Measurements from ENCODE around the gene RCVRN. TPM values are rescaled to one million over a fixed set of nuclear protein-coding genes. Genes with fewer than 3 reads are reported as not detected.

Gene RCVRN
- total RNA-seq, 1 experiment from 2014 or later = not detected

DNA sequence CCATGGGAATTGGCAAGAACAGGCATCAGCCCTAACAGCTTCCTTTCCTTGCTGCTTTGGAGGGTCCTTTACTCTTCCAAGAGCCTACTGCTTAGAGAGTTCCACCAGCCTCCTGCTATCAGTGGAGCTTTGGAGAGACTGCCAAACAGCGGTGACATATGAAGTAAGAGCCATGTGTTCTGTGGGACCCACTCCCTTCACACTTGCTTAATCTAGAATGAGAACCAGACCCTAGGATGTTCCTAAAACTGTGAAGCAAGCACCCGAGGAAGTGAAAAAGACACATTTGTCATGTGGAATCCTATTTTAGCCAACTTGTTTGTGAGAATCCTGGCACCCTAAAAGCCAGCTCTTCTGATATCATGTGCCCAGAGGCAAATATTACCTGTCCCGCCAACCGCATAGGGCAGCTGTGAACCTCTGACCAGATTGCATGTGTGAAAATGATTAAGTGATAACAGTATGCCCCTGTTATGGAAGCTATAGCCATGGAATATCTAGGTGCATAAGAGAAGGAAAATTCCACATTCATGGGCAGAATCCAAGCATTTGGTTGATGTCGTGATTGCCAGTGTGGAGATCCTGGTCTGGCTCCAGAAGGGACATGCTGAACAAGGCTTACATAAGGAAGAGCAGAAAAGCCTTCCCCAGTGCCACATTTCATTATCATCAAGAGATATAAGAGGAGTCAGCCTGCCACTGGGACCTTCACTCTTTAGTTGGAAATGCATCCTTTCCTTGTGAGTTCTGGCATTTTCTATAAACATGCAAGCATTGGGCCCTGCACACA, 18.7 kb downstream of the RCVRN start:
- Histone ChIP-seq H3K9me3 (peaks cover 28% of the 10 kb centered on the region), H3K36me3 (no peaks in the 10 kb centered on the region), H3K4me3 (no peak overlapping the region), H3K27me3 (no peaks in the 10 kb centered on the region)
- DNase-seq = no peak

DNA sequence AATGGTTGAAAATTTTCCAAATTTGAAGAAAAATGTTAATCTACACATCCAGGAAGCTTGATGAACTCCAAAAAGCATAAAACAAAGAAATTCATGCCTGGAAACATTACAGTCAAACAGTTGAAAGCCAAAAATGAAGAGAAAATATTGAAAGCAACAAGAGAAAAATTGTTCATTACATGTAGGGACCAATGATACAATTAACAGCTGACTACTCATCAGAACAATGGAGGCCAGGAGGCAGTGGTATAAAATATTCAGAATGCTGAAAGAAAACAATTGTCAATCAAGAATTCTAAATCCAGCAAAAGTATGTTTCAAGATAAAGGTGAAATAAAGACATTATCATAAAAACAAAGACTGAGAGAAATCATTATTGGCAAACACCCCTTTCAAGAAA, 21.6 kb downstream of the RCVRN start:
- Histone ChIP-seq H3K9me3 (peaks cover 28% of the 10 kb centered on the region), H3K27me3 (no peaks in the 10 kb centered on the region), H3K4me3 (no peak overlapping the region), H3K36me3 (no peaks in the 10 kb centered on the region)
- DNase-seq = no peak

DNA sequence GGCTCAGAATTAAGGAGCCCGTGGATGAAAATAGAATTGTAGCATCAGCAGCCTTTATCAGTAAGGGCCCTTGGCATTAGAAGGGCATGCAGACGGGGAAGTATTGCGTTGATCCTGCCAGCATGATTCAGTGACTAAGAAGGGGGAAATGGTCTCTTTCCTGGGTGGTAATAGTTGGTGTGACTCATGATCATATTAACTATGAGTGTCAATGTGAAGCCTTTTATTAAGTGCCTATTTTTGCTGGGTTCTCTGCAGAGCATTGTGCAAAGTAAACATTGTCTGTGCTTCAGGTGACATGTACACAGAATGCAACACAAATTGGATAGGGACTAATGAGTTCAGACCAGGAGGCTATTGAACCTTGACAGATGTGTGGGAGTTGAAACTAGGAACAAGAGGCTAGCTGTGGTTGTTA, 24.5 kb downstream of the RCVRN start:
- Histone ChIP-seq H3K36me3 (no peaks in the 10 kb centered on the region), H3K27me3 (no peaks in the 10 kb centered on the region), H3K4me3 (no peak overlapping the region), H3K9me3 (peaks cover 28% of the 10 kb centered on the region)
- DNase-seq = peak; percentile 75

DNA sequence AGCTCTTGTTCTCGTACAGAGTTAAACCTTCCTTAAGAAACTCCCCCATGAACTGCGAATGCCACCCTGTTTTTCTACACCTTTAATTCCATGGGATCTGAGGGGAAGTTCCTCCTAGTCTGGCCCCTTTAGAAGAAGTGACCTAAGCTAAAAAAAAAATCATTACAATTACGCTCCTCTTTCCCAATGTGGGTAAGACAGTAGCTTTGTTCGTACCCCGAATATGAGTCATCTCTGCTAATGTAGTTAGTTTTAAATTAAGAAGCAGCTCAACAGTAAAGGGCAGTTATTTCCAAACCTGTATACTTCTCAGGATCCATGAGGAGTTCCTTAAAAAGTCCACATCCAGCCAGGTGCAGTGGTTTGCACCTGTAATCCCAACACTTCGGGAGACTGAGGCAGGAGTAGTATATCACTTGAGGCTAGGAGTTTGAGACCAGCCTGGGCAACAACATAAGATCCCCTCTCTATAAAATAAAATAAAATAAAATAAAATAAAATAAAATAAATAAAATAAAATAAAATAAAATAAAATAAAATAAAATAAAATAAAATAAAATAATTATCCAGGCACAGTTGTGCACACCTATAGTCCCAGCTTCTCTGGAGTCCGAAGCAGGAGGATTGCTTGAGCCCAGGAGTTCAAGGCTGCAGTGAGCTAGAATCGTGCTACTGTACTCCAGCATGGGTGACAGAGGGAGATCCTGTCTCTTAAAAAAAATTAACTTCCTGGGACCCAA, 26.1 kb downstream of the RCVRN start:
- no peak overlapping the region for H3K4me3 ChIP-seq
- no peak for DNase-seq
- peaks cover 17% of the 10 kb centered on the region for H3K9me3 ChIP-seq
- no peaks in the 10 kb centered on the region for H3K36me3 ChIP-seq
- no peaks in the 10 kb centered on the region for H3K27me3 ChIP-seq

DNA sequence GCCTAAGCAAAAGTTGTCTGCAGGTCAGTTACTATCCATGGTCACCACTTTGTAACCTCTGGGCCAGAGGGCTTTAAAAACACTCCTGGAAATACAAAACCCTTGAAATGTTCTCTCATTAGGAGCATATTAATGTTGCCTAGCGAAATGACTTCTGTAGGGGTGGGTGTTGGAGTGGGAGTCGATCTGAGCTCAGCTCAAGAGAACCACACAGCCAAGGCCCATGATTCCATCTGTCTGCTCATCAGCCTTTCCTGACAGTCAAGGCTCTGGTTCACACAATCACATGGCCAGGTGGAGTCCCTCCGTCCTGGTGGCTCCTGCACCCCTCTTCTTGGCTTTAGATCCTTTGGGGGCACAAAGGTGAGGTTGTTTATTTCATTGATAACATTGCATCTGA, 26.7 kb downstream of the RCVRN start:
- Histone ChIP-seq H3K9me3 (peaks cover 11% of the 10 kb centered on the region), H3K27me3 (no peaks in the 10 kb centered on the region), H3K4me3 (no peak overlapping the region), H3K36me3 (no peaks in the 10 kb centered on the region)
- no peak for DNase-seq

DNA sequence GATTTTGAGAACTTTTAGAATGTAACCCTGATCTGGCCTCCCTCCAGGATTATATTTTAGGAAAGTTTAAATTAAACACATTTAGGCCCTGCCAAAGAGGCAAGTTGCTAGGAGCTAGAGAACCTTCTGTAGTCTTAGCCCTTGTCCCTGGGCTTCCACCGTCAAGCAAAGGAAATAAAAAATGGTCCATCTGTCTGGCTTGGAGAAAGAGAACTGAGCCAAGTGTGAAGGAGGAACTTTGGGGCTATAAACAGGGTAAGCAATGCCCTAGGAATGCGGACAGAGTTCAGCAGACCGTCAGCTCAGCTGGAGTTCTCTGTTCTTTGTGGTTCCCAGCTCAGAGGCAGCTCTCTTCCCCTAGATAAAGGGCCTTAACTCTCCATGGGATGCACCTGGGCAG, 29.6 kb downstream of the RCVRN start:
- Histone ChIP-seq H3K36me3 (no peaks in the 10 kb centered on the region), H3K4me3 (no peak overlapping the region), H3K9me3 (no peaks in the 10 kb centered on the region), H3K27me3 (no peaks in the 10 kb centered on the region)
- peak; percentile 86 for DNase-seq

DNA sequence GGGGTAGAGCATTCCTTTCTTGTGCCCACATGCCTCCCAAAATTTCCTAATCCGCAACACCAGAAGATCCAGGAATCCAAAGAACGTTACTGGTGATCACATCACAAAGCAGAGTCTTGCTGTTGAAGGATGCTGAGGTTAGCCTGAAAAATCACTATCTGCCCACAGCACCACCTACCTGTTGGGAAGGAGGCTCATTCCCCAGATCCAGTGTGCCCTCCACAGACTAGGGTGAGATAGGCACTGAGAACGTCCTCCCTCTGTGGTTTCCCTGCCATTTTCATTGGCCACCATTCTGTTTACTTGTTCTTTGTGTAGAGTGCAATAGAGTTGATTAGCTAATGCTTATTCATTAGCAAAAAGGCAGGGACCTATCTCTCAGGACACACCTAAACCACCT, 30.3 kb downstream of the RCVRN start:
- H3K9me3 ChIP-seq = no peaks in the 10 kb centered on the region
- DNase-seq = no peak
- H3K27me3 ChIP-seq = no peaks in the 10 kb centered on the region
- H3K36me3 ChIP-seq = no peaks in the 10 kb centered on the region
- no peak overlapping the region for H3K4me3 ChIP-seq

DNA sequence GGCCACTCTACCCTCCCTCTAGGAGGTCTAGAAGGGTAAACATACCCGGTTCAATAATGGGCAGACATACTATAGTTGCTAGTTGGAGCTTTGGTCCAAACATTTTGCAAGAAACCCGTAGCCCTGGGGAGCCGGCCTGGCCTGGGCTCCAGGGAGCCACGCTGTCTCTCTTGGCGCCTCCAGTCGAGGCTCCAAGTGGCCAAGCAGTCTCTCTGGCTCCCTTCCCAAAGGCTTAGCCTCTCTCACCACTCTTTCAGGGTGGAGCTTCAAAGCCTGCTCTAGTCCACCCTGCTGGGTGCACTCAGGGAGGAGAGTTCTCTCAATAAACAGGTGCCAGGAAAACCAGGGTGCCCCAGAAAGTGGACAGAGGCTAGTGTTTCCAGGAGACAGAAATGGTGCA, 32.2 kb downstream of the RCVRN start:
- no peak overlapping the region for H3K4me3 ChIP-seq
- H3K9me3 ChIP-seq = no peaks in the 10 kb centered on the region
- DNase-seq = peak; percentile 85
- H3K27me3 ChIP-seq = no peaks in the 10 kb centered on the region
- no peaks in the 10 kb centered on the region for H3K36me3 ChIP-seq

DNA sequence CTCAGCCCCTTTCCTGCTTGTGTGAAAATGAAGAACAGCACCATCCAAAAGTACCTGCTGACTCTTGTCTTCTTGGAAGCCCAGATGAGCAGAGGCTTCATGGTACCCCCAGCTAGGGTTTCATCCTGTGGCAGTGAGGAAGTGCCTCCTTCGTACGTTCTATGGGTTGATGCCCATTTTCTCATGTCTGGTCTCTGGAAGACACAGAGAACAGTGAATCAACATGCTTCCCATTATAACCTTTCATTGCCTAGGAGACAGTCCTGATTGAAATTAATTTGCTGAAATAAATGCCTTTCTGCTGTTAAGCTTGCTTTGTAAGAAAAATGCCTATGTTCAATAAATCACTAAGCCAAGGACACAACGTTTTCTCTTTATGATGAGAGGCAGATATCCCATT, 36.5 kb downstream of the RCVRN start:
- no peaks in the 10 kb centered on the region for H3K27me3 ChIP-seq
- no peaks in the 10 kb centered on the region for H3K9me3 ChIP-seq
- no peak overlapping the region for H3K4me3 ChIP-seq
- no peaks in the 10 kb centered on the region for H3K36me3 ChIP-seq
- no peak for DNase-seq

DNA sequence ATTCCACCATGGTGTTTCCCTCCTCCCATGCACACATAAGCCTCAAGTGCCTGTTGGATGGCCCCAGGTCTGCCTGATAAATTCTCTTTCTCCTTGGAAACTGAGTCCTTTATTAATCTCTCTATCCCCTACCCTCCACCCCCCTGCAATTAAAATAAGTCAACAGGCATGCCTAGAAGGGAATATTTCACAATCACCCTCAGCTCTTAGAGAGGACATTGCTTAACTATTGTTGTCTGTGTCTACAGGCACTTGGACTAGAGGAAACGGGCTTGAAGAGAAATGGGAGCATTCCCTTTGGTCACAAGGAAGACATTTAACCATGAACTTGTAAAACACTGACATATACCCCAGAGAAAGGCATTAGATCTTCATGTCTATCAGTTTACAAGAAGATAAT, 39.5 kb downstream of the RCVRN start:
- Histone ChIP-seq H3K36me3 (no peaks in the 10 kb centered on the region), H3K27me3 (no peaks in the 10 kb centered on the region), H3K4me3 (no peak overlapping the region), H3K9me3 (peaks cover 5% of the 10 kb centered on the region)
- no peak for DNase-seq

DNA sequence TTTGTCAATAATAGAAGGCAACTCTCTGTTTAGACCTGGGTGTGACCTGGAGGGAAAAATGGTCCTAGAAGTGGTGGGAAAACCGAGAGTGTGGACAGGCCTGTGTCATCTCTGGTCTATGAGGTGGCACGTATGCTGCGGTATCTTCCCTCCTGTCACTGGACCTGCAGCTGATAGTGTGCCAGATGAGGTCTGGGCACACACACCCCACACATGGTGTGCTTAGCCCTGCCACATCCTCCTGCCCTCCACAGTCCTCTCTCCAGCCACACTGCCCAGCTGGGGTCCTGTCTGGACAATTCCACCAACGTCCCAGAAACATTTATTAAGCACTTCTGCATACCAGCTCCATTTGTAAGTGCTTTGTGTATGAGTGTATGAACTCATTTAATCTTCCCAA, 42.1 kb downstream of the RCVRN start:
- DNase-seq = no peak
- Histone ChIP-seq H3K4me3 (no peak overlapping the region), H3K27me3 (no peaks in the 10 kb centered on the region), H3K36me3 (no peaks in the 10 kb centered on the region), H3K9me3 (peaks cover 8% of the 10 kb centered on the region)

DNA sequence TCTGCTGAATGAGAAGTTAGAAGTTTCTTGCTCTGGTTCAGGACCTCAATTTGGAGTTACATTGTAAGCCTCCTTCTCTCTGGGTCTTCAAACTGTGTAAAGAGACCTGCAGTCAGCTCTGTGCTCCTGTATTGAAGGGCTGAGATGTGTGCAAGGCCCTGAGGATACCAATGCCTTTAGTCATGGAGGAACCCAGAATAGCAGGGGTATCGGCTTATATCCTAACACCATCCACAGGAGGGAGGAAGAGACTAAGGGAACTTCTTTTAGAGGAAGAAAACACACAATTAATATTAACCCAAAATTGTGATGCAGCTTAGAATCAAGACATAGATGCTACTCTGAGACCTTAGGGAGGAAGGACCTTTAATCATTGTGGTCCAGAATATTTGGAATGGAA, 42.9 kb downstream of the RCVRN start:
- no peak for DNase-seq
- H3K27me3 ChIP-seq = no peaks in the 10 kb centered on the region
- H3K36me3 ChIP-seq = no peaks in the 10 kb centered on the region

DNA sequence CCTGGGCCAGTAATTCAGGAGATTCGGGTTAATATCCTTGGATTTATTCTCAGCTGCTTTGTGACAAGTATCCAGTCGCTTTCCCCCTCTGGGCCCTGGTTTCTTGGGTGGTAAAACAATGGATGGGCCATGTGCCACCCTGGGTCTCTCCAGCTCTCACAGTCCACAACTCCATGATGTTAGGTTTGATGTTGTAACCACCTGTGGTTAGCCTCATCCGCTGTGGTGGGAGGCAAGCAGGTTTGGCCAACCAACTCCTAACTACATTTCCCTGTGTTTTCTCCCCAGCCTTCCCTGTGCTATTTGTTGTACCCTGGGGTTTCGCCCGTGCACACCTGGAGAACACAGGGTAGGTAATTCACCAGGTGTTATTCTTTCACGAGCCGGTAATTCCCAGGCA, 44.2 kb downstream of the RCVRN start:
- Histone ChIP-seq H3K9me3 (peaks cover 8% of the 10 kb centered on the region), H3K4me3 (no peak overlapping the region), H3K36me3 (no peaks in the 10 kb centered on the region), H3K27me3 (no peaks in the 10 kb centered on the region)
- DNase-seq = no peak

More for the DNA sequence above, 42.9 kb downstream of the RCVRN start:
- no peak overlapping the region for H3K4me3 ChIP-seq
- peaks cover 8% of the 10 kb centered on the region for H3K9me3 ChIP-seq

DNA sequence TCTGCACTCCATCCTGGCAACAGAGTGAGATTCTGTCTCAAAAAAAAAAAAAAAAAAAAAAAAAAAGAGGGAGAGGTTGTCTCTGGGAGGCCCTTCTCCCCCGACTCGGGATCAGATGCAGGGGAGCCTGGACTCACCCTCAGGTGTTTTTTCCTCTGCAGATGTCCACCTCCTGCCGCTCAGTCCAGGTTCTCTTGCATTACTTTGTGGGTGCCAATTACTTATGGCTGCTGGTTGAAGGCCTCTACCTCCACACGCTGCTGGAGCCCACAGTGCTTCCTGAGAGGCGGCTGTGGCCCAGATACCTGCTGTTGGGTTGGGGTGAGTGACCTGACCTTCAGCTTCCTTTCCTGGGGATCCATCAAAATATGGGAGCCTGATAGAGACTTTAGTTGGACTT, 45.3 kb downstream of the RCVRN start:
- Histone ChIP-seq H3K4me3 (no peak overlapping the region), H3K9me3 (peaks cover 8% of the 10 kb centered on the region), H3K27me3 (no peaks in the 10 kb centered on the region), H3K36me3 (no peaks in the 10 kb centered on the region)
- DNase-seq = no peak

DNA sequence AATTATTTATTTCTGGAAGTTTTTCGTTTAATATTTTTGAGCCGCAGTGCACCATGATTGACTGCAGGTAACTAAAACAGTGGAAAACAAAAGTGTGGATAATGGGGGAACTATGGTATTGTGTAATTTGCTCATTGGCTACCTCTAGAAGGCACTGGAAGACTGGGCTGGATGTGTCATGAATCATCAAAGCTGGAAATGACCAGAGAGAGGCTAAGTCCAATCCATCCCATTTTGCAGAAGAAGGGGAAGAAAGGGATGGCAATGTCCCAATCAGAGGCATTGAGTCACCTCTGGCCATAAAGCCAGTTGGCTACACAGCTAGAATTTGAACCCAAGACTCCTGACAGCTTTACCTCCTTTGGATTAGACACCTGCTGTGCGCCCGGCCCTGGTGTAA, 50.0 kb downstream of the RCVRN start:
- H3K27me3 ChIP-seq = no peaks in the 10 kb centered on the region
- H3K4me3 ChIP-seq = no peak overlapping the region
- 0 out of 2 replicates have a peak, but pooled peaks cover under 1% of the 10 kb centered on the region for H3K9me3 ChIP-seq
- no peak for DNase-seq
- no peaks in the 10 kb centered on the region for H3K36me3 ChIP-seq

DNA sequence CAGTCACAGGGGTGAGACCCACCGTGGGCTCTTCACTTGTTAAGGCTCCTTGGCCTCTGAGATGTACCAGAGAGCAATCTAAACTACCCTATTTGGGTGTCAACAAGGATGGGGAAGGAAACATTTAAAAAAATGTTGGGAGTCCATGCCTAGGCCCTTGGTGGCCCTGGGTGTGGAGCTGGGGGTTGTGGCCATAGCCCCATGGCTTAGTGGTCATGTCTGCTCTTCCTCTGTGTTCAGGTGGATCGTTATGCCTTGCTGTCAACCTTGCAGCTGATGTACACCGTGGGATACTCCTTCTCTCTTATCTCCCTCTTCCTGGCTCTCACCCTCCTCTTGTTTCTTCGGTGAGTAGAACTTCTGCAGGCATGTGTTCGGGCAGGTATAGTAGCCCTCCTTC, 50.8 kb downstream of the RCVRN start:
- H3K9me3 ChIP-seq = no peaks in the 10 kb centered on the region
- H3K36me3 ChIP-seq = no peaks in the 10 kb centered on the region
- no peaks in the 10 kb centered on the region for H3K27me3 ChIP-seq
- no peak overlapping the region for H3K4me3 ChIP-seq
- no peak for DNase-seq

DNA sequence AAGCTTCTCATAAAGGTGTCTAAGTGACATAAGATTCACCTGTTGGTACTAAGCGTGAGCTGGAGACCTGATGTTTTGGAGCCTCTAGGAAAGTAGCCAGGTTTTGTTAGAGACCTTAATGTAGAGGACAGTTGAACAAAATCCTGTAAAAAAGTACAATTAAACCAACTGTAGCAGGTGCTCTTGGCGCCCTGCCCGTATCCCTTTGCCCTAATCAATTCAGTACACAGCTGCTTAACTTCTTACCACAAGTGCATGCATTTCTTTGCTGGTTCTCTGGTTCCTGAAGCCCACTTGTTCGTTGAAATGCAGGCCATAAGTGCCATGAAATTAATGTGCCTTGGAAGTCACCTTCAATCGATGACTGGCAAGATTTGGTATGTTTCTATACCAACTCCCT, 54.9 kb downstream of the RCVRN start:
- H3K27me3 ChIP-seq = no peaks in the 10 kb centered on the region
- no peaks in the 10 kb centered on the region for H3K9me3 ChIP-seq
- DNase-seq = no peak
- no peaks in the 10 kb centered on the region for H3K36me3 ChIP-seq
- H3K4me3 ChIP-seq = no peak overlapping the region
